ENCODE measurements around the gene GIMAP7. TPM values are rescaled to one million over a fixed set of nuclear protein-coding genes. Genes with fewer than 3 reads are reported as not detected.
"Not testable (repeated sequence)": the region's sequence is repeated elsewhere in the genome, so short reads cannot be mapped to it uniquely, and the experiment has no call there.

GIMAP7 gene
- 24.1 TPM for polyA plus RNA-seq

DNA sequence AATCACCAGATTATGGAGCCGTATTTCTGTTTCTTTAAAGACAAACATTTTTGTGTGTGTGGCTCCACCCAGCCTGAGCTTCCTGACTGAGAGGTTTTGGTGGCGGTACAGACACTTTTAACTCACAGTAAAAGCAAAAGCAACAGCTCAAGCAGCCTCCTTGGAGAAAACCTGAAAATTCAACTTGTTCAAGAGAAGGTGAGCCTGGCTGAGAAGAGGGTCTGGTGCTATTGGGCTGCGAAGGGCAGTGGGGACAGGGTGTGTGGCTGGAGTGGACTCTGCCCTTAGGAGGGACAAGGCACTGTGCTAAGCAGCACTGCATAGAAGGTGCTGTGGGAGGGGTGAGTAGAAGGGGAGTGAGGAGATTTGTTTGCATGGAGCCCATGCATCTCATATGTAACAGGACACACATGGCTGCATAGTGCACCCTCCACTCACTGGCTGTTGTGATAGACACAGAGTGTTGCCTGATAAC is at the start of gene GIMAP7:
GIMAP7 (plus strand) TSS at position 125 of the 475 bp plus-strand sequence. CDS start 5,103 bp downstream, outside the sequence.
- peak within 1 kb of the TSS in 2 of 3 donors; percentile 9 to 81 for H3K27ac Mint-ChIP-seq
- H3K36me3 Mint-ChIP-seq, result no peaks in the 10 kb centered on the region
- H3K9me3 Mint-ChIP-seq, result peaks cover 2 to 7% (median 5%) of the 10 kb centered on the region in 3 donors
- peak within 1 kb of the TSS; percentile 42 to 86 (median 74) for H3K4me3 Mint-ChIP-seq
- peaks cover 3% of the 10 kb centered on the region for H3K27me3 Mint-ChIP-seq
- H3K4me1 Mint-ChIP-seq, result peaks cover 0 to 6% (median 0%) of the 10 kb centered on the region in 3 donors

DNA sequence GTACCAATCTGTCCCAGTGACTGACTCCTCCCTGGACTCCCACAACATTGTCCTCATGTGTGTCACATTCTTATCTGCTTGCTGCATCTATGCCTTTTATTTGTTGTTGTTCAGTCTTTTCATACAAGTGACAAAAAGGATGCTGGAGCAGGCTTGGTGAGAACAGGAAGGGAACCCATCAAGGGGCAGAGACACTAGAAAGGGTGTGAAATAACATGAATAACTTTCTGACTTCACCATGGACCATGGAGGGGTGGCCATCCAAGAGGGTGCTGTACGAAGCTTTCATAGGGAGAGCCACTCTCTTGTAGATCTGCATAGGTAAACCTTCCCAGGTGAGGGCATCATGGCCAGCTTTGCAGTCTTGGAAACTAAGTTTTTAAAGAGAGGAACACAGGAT is 49.7 kb upstream of the GIMAP7 start:
- H3K27me3 Mint-ChIP-seq, result peaks cover 2% of the 10 kb centered on the region
- peaks cover 0 to 1% (median 0%) of the 10 kb centered on the region in 3 donors for H3K4me1 Mint-ChIP-seq
- no peak overlapping the region for H3K4me3 Mint-ChIP-seq
- peaks cover 10 to 27% (median 17%) of the 10 kb centered on the region in 3 donors for H3K9me3 Mint-ChIP-seq
- H3K27ac Mint-ChIP-seq, result no peak overlapping the region
- H3K36me3 Mint-ChIP-seq, result peaks cover 2% of the 10 kb centered on the region

DNA sequence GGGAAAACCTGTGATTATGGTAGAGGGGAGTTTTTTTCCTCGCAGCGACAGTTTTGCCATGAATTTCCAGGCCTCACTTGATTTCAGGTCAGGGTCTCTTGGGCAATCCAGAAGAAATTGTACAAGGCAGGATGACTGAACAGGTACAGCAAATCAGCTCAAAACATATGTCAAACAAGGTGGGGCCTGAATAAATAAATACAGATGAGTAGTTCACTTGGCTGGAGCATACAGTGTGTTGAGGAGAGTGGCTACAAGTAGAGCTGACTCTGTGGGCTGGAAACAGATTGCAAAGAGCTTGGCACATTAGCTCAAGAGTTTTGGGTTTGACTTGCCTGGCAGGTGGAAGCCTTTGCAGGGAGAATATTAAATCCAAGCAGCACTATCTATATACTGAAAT is 49.3 kb upstream of the GIMAP7 start:
- no peak overlapping the region for H3K4me3 Mint-ChIP-seq
- H3K27ac Mint-ChIP-seq, result no peak overlapping the region
- peaks cover 2% of the 10 kb centered on the region for H3K27me3 Mint-ChIP-seq
- H3K36me3 Mint-ChIP-seq, result peaks cover 2% of the 10 kb centered on the region
- H3K9me3 Mint-ChIP-seq, result peaks cover 10 to 24% (median 17%) of the 10 kb centered on the region in 3 donors
- H3K4me1 Mint-ChIP-seq, result peaks cover 0 to 1% (median 0%) of the 10 kb centered on the region in 3 donors

DNA sequence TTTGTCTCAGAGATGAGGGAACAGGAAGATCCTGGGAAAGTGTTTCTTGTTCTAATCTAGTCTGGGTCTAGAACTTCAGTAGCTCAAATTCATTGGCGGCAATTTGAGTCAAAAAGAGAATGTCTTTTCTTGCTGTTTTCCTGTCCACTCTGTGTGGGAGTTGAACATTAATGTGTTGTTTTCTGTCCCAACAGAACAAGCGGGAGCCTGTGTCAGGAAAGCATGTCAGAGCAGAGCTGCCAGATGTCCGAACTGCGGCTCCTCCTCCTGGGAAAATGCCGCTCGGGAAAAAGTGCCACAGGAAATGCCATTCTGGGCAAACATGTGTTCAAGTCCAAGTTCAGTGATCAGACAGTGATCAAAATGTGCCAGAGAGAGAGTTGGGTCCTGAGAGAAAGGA is 48.2 kb upstream of the GIMAP7 start:
- Mint-ChIP-seq H3K27ac (no peak overlapping the region), H3K36me3 (peaks cover 2% of the 10 kb centered on the region), H3K27me3 (peaks cover 2% of the 10 kb centered on the region), H3K4me3 (no peak overlapping the region), H3K4me1 (peaks cover 0 to 1% (median 0%) of the 10 kb centered on the region in 3 donors), H3K9me3 (peaks cover 7 to 19% (median 17%) of the 10 kb centered on the region in 3 donors)

DNA sequence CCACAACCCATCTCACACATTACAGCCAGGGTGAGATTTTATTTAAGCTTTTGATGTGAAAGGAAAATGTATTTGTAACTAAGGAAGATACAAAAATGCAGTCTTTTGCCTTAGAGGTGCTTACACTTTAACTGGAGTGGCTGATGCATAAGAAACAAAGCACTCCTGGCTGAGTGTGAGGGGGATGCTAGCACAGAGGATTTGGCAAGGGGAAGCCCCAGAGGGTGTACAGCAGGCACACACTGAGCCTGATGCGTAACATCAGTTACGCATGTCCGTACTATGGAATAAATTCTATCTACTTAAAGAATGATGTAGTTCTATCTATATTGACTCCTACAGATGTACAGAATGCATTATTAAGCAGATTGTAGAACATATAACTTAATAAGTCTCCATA is 46.4 kb upstream of the GIMAP7 start:
- H3K9me3 Mint-ChIP-seq, result peaks cover 3 to 4% (median 3%) of the 10 kb centered on the region in 3 donors
- peaks cover 0 to 1% (median 0%) of the 10 kb centered on the region in 3 donors for H3K4me1 Mint-ChIP-seq
- no peaks in the 10 kb centered on the region for H3K36me3 Mint-ChIP-seq
- no peak overlapping the region for H3K27ac Mint-ChIP-seq
- H3K4me3 Mint-ChIP-seq, result no peak overlapping the region
- peaks cover 2% of the 10 kb centered on the region for H3K27me3 Mint-ChIP-seq

DNA sequence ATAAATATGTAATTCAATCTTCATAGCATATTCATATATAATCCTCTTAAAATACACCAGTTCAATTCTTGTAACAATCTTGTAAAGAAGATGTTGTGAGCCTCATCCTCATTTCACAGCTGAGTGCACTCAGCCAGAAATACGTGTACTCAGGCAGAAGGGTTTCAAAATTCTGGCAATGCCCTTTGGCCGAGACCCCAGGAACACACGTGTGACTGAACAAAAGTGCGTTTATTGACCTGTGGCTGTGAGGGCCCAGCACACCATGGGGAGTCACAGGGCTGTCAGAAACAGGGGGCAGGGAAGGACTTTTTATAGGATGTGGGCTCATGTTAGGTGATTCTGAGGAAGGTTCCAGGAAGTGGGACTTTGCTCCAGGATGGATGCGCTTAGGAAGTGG is 42.8 kb upstream of the GIMAP7 start:
- Mint-ChIP-seq H3K4me3 (no peak overlapping the region), H3K4me1 (peaks cover 0 to 1% (median 0%) of the 10 kb centered on the region in 3 donors), H3K27me3 (peaks cover 2% of the 10 kb centered on the region), H3K27ac (no peak overlapping the region), H3K36me3 (peaks cover 2% of the 10 kb centered on the region), H3K9me3 (peaks cover 0 to 3% (median 0%) of the 10 kb centered on the region in 3 donors)

DNA sequence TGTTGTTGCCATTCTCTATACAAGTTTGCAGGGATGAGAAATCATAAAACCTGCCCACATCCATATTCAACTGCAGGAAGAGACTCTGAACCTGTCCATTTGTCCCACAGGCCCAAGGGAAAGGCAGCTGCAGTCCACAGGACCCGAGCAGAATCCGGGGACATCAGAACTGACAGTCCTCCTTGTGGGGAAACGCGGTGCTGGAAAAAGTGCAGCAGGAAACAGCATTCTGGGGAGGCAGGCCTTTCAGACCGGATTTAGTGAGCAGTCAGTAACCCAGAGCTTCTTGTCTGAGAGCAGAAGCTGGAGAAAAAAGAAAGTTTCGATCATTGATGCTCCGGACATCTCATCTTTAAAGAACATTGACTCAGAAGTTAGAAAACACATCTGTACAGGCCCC is 40.8 kb upstream of the GIMAP7 start:
- H3K9me3 Mint-ChIP-seq, result peaks cover 0 to 3% (median 0%) of the 10 kb centered on the region in 3 donors
- H3K36me3 Mint-ChIP-seq, result peaks cover 2% of the 10 kb centered on the region
- H3K27ac Mint-ChIP-seq, result no peak overlapping the region
- H3K4me3 Mint-ChIP-seq, result no peak overlapping the region
- no peaks in the 10 kb centered on the region for H3K27me3 Mint-ChIP-seq
- peaks cover 0 to 1% (median 0%) of the 10 kb centered on the region in 3 donors for H3K4me1 Mint-ChIP-seq

DNA sequence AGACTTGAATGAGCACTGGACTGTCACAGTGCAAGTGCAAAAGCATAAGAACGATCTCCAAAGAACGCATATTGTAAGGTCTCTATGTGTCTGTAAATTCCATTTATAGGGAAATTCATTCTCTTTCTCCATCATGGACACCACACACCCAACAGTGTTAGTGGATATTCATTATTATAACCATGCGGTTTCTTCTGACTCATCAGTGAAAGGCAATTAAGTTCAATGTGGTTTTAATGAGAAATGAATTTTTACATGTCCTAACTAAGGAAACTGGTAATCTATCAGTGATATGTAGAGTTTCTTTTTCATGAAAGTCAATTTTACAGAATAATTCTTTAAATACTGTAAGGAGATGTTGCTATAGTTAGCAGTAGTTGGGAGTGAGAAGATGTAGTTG is 38.4 kb upstream of the GIMAP7 start:
- H3K36me3 Mint-ChIP-seq, result peaks cover 2% of the 10 kb centered on the region
- H3K4me1 Mint-ChIP-seq, result peaks cover 0 to under 1% (median 0%) of the 10 kb centered on the region in 3 donors
- H3K27me3 Mint-ChIP-seq, result peaks cover 5% of the 10 kb centered on the region
- no peak overlapping the region for H3K4me3 Mint-ChIP-seq
- H3K9me3 Mint-ChIP-seq, result peaks cover 0 to 3% (median 0%) of the 10 kb centered on the region in 3 donors
- no peak overlapping the region for H3K27ac Mint-ChIP-seq

DNA sequence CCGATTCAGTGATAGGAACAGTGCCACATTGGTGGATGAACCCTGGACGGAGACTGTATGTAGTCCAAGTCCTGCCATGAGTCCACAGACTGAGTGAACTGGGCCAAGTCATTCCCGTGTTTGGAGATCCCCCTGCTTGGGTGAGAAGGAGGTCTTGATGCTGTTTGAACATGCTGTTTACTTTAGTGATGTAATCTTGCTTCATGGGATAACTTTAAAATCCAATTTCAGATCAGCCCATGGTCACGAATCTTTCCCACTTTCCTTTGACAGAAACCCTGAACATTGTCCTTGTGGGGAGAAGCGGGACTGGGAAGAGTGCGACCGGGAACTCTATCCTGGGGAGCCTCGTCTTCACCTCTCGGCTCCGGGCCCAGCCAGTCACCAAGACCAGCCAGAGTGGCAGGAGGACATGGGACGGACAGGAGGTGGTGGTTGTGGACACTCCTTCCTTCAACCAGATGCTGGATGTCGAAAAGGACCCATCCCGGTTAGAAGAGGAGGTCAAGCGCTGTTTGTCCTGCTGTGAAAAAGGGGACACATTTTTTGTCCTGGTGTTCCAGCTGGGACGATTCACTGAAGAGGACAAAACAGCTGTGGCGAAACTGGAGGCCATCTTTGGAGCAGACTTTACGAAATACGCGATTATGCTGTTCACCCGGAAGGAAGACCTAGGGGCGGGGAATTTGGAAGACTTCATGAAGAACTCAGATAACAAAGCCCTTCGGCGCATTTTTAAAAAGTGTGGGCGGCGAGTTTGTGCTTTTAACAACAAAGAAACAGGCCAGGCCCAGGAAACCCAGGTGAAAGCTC is 37.6 kb upstream of the GIMAP7 start:
- no peak overlapping the region for H3K4me3 Mint-ChIP-seq
- peaks cover 0 to 5% (median 0%) of the 10 kb centered on the region in 3 donors for H3K4me1 Mint-ChIP-seq
- H3K36me3 Mint-ChIP-seq, result peaks cover 2% of the 10 kb centered on the region
- peaks cover 8% of the 10 kb centered on the region for H3K27me3 Mint-ChIP-seq
- peak overlapping the region in 1 of 3 donors; percentile 25 for H3K27ac Mint-ChIP-seq
- H3K9me3 Mint-ChIP-seq, result peaks cover 0 to 3% (median 0%) of the 10 kb centered on the region in 3 donors

DNA sequence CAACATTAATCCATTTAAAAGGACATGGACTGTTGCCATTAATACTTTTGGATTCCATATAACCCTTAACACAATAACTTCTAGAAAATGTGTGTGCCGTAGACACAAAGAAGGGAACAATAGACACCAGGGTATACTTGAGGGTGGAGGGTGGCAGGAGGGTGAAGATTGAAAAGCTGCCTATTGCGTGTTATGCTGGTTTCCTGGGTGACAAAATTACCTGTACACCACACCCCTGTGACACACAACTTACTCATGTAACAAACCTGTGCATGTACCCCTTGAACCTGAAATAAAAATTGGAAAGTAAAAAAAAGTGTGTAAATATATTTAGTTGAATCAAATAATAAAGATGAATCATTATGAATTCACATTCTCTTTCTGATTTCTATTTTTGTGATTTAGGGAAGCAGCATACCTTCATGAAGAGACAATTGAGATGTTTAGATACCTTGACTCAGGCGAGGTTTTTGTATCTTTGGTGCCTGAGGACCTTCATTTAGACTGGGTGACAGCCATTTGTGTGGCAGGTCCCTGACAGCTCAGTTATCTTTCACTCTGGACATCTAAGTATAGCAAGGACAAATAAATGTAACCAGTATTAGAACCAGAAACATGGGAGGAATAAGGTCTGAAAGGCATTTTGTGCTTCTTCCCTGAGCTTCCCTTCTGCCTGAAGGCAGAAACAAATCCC is 35.5 kb upstream of the GIMAP7 start:
- Mint-ChIP-seq H3K4me1 (peaks cover 6 to 14% (median 9%) of the 10 kb centered on the region in 3 donors), H3K27me3 (peaks cover 13% of the 10 kb centered on the region), H3K36me3 (peaks cover 2% of the 10 kb centered on the region), H3K9me3 (peaks cover 0 to 3% (median 0%) of the 10 kb centered on the region in 3 donors), H3K4me3 (no peak overlapping the region), H3K27ac (peak overlapping the region in 1 of 3 donors; percentile 64)

DNA sequence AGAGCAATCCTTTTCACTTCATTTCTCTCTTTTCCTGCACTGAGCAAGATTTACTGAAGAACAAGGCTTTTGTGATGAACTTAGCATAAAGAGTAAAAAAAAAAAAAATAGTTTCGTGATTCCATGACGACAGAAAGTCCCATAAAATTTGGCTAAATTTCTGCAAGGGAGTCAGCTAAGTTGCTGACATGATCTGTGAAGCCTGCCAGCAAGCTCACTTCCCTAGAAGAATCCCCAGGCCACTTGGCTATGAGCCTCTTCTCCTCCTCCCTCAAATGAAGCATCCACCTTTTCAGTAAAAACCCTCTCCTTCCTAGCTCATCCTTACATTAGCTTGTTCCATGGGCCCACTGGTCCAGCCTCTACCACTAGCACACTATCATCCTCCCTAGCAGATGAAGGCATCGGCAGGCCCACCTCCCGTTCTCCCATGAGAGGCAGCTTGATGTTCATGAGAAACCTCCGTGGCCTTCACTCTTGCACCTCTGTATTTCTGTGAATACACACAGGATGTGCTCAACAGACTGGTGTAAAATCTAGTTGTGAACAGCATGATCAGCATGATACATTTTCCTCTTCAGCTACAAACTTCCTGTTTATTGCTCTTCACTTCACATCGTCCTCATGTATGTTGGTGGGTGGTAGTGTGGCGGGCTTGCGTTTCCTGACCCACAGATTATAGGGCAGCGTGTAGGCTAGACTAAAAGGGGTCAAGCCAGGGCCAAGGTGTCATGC is 33.3 kb upstream of the GIMAP7 start:
- peaks cover 7 to 18% (median 14%) of the 10 kb centered on the region in 3 donors for H3K4me1 Mint-ChIP-seq

DNA sequence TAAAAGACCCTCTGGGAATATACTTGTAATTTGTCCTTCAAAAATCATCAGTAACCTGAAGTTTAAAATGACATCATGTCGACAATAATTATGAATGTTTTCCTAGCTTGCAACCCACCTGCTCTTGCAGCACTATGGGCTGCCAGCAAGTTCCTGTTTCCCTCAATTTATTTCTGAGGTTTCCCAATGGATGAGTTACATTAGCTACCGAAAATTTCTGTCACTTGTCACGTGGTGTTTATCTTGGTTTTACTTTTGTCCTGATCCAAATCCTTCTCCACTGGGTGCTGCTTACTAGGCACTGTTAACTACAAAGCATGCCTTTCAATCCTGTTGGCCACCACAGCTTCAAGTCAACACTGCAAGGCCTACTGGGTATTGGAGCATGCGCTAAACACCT is 32.8 kb upstream of the GIMAP7 start:
- Mint-ChIP-seq H3K27ac (peak overlapping the region in 1 of 3 donors; percentile 97), H3K27me3 (peaks cover 15% of the 10 kb centered on the region), H3K36me3 (no peaks in the 10 kb centered on the region), H3K4me1 (peaks cover 7 to 18% (median 14%) of the 10 kb centered on the region in 3 donors), H3K9me3 (no peaks in the 10 kb centered on the region), H3K4me3 (no peak overlapping the region)

More for the DNA sequence above, 33.3 kb upstream of the GIMAP7 start:
- Mint-ChIP-seq H3K27me3 (peaks cover 15% of the 10 kb centered on the region), H3K4me3 (peak overlapping the region in 3 of 4 donors; percentile 26 to 59 (median 53)), H3K27ac (peak overlapping the region in 2 of 3 donors; percentile 57 to 97), H3K9me3 (no peaks in the 10 kb centered on the region), H3K36me3 (peaks cover 2% of the 10 kb centered on the region)

DNA sequence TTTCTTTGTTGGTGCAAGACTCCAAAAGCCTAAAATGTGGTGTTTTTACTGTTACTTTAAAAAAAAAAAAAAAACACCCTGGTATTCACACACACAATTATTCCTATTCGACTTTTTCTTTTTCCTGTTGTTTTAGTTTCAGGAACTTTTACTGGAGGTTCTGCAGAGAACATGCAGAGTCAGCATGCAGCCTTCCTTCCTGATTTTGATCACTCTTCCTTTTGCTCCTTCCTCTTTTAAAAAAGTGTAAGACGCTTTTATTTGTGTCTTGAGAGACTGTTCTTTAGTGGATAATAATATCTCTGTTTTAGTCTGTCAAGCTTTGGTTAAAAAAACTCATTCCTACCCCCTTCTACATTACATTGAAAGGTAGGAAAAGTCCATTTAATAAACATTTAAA is 31.2 kb upstream of the GIMAP7 start:
- Mint-ChIP-seq H3K4me1 (peaks cover 7 to 18% (median 14%) of the 10 kb centered on the region in 3 donors), H3K4me3 (peak overlapping the region in 1 of 4 donors; percentile 68), H3K27me3 (peaks cover 15% of the 10 kb centered on the region)
- not testable (repeated sequence) for H3K27ac Mint-ChIP-seq, H3K9me3 Mint-ChIP-seq, H3K36me3 Mint-ChIP-seq

DNA sequence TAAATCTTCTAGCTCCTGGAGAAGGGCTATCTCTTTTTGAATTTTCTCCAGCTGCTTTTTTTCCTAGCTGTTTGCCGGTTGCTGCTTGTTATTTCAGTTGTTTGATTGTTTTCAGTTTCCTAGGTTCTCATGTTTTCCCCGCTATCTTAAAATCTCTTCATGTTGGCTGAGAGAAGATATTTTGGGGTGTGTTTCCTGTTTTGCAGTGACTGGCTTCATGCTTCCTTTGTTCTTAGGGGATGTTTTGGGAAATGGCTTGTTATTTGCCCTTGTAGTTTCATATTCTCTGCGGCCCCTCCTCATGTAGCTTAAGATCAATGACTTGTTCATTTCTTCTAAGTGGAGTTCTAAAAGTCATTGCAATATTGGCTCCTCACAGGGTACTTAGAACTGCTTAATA is 30.6 kb upstream of the GIMAP7 start:
- peaks cover 15% of the 10 kb centered on the region for H3K27me3 Mint-ChIP-seq
- peaks cover 7 to 18% (median 14%) of the 10 kb centered on the region in 3 donors for H3K4me1 Mint-ChIP-seq
- H3K36me3 Mint-ChIP-seq, H3K9me3 Mint-ChIP-seq: not testable (repeated sequence)
- H3K27ac Mint-ChIP-seq, result peak overlapping the region in 2 of 3 donors; percentile 3 to 30
- H3K4me3 Mint-ChIP-seq, result peak overlapping the region in 1 of 4 donors; percentile 35
